ENCODE results near the gene DENND2A. TPM values are rescaled to one million over a fixed set of nuclear protein-coding genes. Genes with fewer than 3 reads are reported as not detected.
"Not testable (repeated sequence)": the region's sequence is repeated elsewhere in the genome, so short reads cannot be mapped to it uniquely, and the experiment has no call there.

DENND2A gene
- polyA plus RNA-seq, 2 of the 4 experiments (the other 2 are of a cell fraction) = 0.37 to 0.63 TPM

DNA sequence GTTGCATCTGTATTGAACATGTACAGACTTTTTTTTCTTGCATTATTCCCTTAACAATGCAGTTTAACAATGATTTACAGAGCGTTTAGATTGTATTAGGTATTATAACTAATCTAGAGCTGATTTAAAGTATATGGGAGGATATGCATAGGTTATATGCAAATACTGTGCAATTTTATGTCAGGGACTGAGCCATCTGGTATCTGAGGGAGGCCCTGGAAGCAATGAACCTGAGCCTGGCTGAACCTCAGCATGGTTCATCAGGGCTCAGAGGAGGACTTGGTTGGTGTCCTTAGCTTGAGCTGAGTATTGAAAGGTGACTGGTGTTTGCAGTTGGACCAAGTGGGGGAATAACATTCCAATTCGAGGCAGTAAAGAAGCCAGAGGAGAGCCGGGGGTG, 36.9 kb upstream of the DENND2A start (continued):
- TF ChIP-seq JUNB (IDR thresholded peaks at IDR 0.05) (no peak), ESRRA (IDR thresholded peaks at IDR 0.05; ENCODE audit: borderline replicate concordance, low read length) (no peak), RCOR1 (IDR thresholded peaks at IDR 0.05; ENCODE audit: low read depth, low read length) (no peak)

DNA sequence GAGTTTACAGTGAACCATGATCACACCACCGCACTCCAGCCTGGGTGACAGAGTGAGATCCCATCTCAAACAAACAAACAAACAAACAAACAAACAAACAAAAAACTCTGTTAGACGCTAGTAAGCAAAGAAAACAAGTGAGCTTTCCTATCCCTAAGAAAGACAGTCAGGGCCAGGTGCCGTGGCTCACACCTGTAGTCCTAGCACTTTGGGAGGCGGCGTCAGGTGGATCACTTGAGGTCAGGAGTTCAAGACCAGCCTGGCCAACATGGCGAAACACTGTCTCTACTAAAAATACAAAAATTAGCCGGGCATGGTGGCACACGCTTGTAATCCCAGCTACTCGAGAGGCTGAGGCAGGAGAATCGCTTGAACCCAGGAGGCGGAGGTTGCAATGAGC, 36.3 kb upstream of the DENND2A start:
- ATAC-seq; H3K4me3 ChIP-seq; H3K27ac ChIP-seq; FAIRE-seq; POLR2A ChIA-PET; H3K4me2 ChIP-seq; H3K9me3 ChIP-seq; DNase-seq (ENCODE audit: low read depth in 1 of 2, low spot score in 1 of 2): not testable (repeated sequence)
- CTCF ChIA-PET = interaction anchor here (1.9 kb wide), 1 partner anchor 8 kb away, joined by 4 read pairs; no protein-coding TSS in a partner anchor
- peaks cover 15% of the 10 kb centered on the region; the same call in 1 of the 3 replicates for H3K4me1 ChIP-seq
- 94% methylated on average over 11 of the region's 11 CpGs for WGBS (ENCODE audit: missing lambda C conversion rate)

DNA sequence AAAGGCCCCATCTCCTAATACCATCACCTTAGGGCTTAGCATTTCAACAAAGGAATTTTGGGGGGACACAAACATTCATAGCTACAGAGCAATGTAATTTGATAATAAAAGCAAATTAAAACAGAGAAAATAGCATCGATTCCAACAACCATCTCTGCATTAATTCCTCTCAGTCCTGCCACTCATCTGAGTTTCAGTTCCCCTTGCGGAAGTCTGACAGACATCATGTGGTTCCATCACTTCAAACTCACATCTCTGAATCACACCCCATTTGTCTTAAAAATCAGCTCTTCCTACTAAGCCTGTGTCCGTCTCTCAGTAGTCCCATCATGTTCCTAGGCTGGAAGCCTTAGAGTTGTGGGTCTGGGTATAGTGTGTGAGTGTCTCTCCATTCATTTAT, 35.7 kb upstream of the DENND2A start:
- ChIA-PET CTCF (interaction anchor here (1.3 to 1.9 kb wide), 3 partner anchors 9 to 337 kb away, joined by 3 to 5 read pairs (median 4); no protein-coding TSS in a partner anchor), POLR2A (no interaction called here)
- peaks cover 15% of the 10 kb centered on the region; the same call in 1 of the 3 replicates for H3K4me1 ChIP-seq
- no peak overlapping the region for H3K4me3 ChIP-seq
- ATAC-seq (no peak), DNase-seq (ENCODE audit: low read depth in 1 of 2, low spot score in 1 of 2) (no peak), FAIRE-seq (no peak)
- TF ChIP-seq MYC (IDR thresholded peaks at IDR 0.05; ENCODE audit: borderline replicate concordance, low read length) = no peak
- no peak for TF ChIP-seq ZSCAN20 (CRISPR knock-in tag; IDR thresholded peaks at IDR 0.05)
- TF ChIP-seq POLR2A (IDR thresholded peaks at IDR 0.05; ENCODE audit: low read length) = no peak
- TF ChIP-seq FOSL2 (IDR thresholded peaks at IDR 0.05) = no peak
- no peak for TF ChIP-seq FOSL2 (CRISPR knock-in tag; IDR thresholded peaks at IDR 0.05)
- TF ChIP-seq, protein P1, sequence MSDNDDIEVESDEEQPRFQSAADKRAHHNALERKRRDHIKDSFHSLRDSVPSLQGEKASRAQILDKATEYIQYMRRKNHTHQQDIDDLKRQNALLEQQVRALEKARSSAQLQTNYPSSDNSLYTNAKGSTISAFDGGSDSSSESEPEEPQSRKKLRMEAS (IDR thresholded peaks at IDR 0.05) = no peak
- TF ChIP-seq RARB (CRISPR knock-in tag; IDR thresholded peaks at IDR 0.05) = no peak
- no peak for TF ChIP-seq BHLHE40 (IDR thresholded peaks at IDR 0.05; ENCODE audit: low read depth, low read length)
- TF ChIP-seq, protein P2, sequence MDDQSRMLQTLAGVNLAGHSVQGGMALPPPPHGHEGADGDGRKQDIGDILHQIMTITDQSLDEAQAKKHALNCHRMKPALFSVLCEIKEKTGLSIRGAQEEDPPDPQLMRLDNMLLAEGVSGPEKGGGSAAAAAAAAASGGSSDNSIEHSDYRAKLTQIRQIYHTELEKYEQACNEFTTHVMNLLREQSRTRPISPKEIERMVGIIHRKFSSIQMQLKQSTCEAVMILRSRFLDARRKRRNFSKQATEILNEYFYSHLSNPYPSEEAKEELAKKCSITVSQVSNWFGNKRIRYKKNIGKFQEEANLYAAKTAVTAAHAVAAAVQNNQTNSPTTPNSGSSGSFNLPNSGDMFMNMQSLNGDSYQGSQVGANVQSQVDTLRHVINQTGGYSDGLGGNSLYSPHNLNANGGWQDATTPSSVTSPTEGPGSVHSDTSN (IDR thresholded peaks at IDR 0.05) = no peak
- no peak overlapping the region for H3K4me2 ChIP-seq
- no peak overlapping the region for H3K27ac ChIP-seq
- H3K9me3 ChIP-seq = no peaks in the 10 kb centered on the region
- 94% methylated on average over 3 of the region's 3 CpGs for WGBS (ENCODE audit: missing lambda C conversion rate)

DNA sequence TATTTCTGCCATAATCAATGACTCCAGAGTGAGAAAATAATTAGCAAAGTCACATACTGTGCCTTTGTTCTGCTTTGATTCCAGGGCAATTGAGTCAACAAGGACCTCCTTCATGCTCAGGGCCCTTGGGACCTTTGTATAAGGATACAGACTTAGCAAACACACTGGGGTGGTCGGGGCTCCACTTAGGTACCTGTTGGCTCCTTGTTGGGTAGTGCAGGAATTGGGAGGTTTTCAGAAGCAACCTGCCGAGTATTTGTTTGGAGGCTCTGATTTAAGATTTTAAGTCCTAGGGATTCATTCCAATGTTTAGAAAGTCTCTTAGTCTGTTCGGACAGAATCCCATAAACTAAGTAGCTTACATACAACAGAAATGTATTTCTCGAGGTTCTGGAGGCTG, 35.1 kb upstream of the DENND2A start:
- CTCF ChIA-PET = interaction anchor here (1.3 to 2.5 kb wide), 6 partner anchors 9 to 872 kb away, joined by 3 to 19 read pairs (median 4); no protein-coding TSS in a partner anchor
- Histone ChIP-seq H3K9me3 (no peaks in the 10 kb centered on the region), H3K4me3 (no peak overlapping the region), H3K27ac (no peak overlapping the region), H3K4me2 (no peak overlapping the region), H3K4me1 (peaks cover 15% of the 10 kb centered on the region; the same call in 1 of the 3 replicates)
- TF ChIP-seq ESRRA (IDR thresholded peaks at IDR 0.05; ENCODE audit: borderline replicate concordance, low read length) (no peak), POLR2AphosphoS2 (conservative IDR thresholded peaks at IDR 0.05; ENCODE audit: low read length) (no peak), CHD4 (IDR thresholded peaks at IDR 0.05; ENCODE audit: borderline replicate concordance) (no peak), HOXA7 (CRISPR knock-in tag; IDR thresholded peaks at IDR 0.05) (no peak)
- TF ChIP-seq, protein P3, sequence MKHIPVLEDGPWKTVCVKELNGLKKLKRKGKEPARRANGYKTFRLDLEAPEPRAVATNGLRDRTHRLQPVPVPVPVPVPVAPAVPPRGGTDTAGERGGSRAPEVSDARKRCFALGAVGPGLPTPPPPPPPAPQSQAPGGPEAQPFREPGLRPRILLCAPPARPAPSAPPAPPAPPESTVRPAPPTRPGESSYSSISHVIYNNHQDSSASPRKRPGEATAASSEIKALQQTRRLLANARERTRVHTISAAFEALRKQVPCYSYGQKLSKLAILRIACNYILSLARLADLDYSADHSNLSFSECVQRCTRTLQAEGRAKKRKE (CRISPR knock-in tag; IDR thresholded peaks at IDR 0.05; ENCODE audit: low read depth) = no peak
- 92% methylated on average over 4 of the region's 4 CpGs for WGBS (ENCODE audit: missing lambda C conversion rate)
- DNase-seq (ENCODE audit: low read depth in 1 of 2, low spot score in 1 of 2) = no peak
- POLR2A ChIA-PET = interaction anchor here (0.9 to 1.2 kb wide), 2 partner anchors 21 to 339 kb away, joined by 3 read pairs; partner anchors contain the start of genes MRPS33 and NDUFB2
- no peak for ATAC-seq
- no peak for FAIRE-seq

Measured in A549 (cell line).